Measurements from ENCODE around the gene SLC8A1. TPM values are rescaled to one million over a fixed set of nuclear protein-coding genes. Genes with fewer than 3 reads are reported as not detected.

Gene SLC8A1
- total and polyA plus RNA-seq, 2 donors (not counting 1 experiment from before 2014, with no cell fraction given): 0.07 to 0.20 TPM

DNA sequence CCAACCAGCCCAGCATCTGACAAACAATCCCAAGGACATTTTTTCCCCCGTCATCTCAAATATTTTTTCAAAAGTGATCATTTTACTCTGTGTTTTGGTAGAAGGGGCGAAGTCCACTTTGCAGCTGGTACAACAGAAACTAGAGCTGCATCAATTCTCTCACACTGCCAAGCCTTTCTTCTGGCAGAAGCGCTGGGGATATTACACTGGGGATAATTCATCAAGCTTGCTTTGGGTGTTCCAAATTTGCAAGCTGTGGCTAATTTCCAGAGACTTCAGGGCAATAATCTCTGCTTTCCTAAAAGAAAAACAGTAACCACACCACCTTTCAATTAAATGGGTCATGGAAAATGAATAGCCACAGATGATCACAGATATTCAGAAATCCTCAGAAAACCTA is 238.3 kb downstream of the SLC8A1 start:
- Histone ChIP-seq H4K20me1 (ENCODE audit: control insufficient read depth, insufficient read depth, low read length, poor library complexity, severe bottlenecking) (no peaks in the 10 kb centered on the region), H2AFZ (ENCODE audit: insufficient read depth, low read depth, low read length, poor library complexity, severe bottlenecking) (no peak overlapping the region), H3K9me3 (ENCODE audit: control extremely low read depth in 1 of 3, control insufficient read depth in 2 of 3, insufficient read depth in 1 of 3, low read length in 2 of 3) (no peaks in the 10 kb centered on the region), H3K27ac (ENCODE audit: low read length in 2 of 2) (no peak overlapping the region), H3K4me1 (ENCODE audit: control insufficient read depth in 2 of 2, insufficient read depth in 2 of 2, low read length in 2 of 2) (no peaks in the 10 kb centered on the region), H3K79me2 (ENCODE audit: control insufficient read depth, insufficient read depth, low read length) (no peaks in the 10 kb centered on the region), H3K9ac (ENCODE audit: low read length) (no peak overlapping the region), H3K36me3 (replicated peaks in 1 of 2; ENCODE audit: control extremely low read depth in 1 of 2, control insufficient read depth in 1 of 2, extremely low read depth in 1 of 2, insufficient read depth in 2 of 2, low read length in 1 of 2) (no peaks in the 10 kb centered on the region), H3K4me2 (replicated peaks; ENCODE audit: low read depth, low read length, poor library complexity, severe bottlenecking) (no peak overlapping the region), H3K4me3 (ENCODE audit: control extremely low read depth in 1 of 5, extremely low read depth in 1 of 5, insufficient read depth in 1 of 5, low read depth in 2 of 5, low read length in 4 of 5) (no peak overlapping the region), H3K27me3 (replicated peaks in 1 of 4; ENCODE audit: control extremely low read depth in 1 of 4, control insufficient read depth in 3 of 4, insufficient read depth in 4 of 4, low read length in 3 of 4) (no peaks in the 10 kb centered on the region)
- Mint-ChIP-seq H3K4me1 (peaks cover 5% of the 10 kb centered on the region), H3K27me3 (no peaks in the 10 kb centered on the region), H3K4me3 (no peak overlapping the region), H3K27ac (no peak overlapping the region), H3K9me3 (ENCODE audit: insufficient read depth) (no peaks in the 10 kb centered on the region)
- DNase-seq (no peak), ATAC-seq (ENCODE audit: low read depth) (no peak)
- intact Hi-C loops (cut with micrococcal nuclease): no loop called here
- ChIA-PET POLR2A (no interaction called here), CTCF (interaction anchor here (1.2 to 2.3 kb wide), 3 partner anchors 9 to 341 kb away, joined by 3 to 5 read pairs (median 5); no protein-coding TSS in a partner anchor)
- no peak for TF ChIP-seq CTCF (IDR thresholded peaks at IDR 0.05)
- TF ChIP-seq EZH2 (IDR thresholded peaks at IDR 0.05; ENCODE audit: borderline replicate concordance, insufficient read depth, low read depth, low read length, poor library complexity, severe bottlenecking): no peak
- WGBS (ENCODE audit: insufficient coverage): 100% methylated on average over 1 of the region's 3 CpGs

- intact Hi-C loops (cut with micrococcal nuclease): no loop called here
- H3K4me3 ChIP-seq (ENCODE audit: control extremely low read depth in 1 of 5, extremely low read depth in 1 of 5, insufficient read depth in 1 of 5, low read depth in 2 of 5, low read length in 4 of 5): no peak overlapping the region
- no peak overlapping the region for H3K9ac ChIP-seq (ENCODE audit: low read length)
- WGBS (ENCODE audit: insufficient coverage): no CpG with 5 or more reads among the region's 1 CpG
- H3K9me3 ChIP-seq (ENCODE audit: control extremely low read depth in 1 of 3, control insufficient read depth in 2 of 3, insufficient read depth in 1 of 3, low read length in 2 of 3): no peaks in the 10 kb centered on the region
- no peak overlapping the region for H3K27ac ChIP-seq (ENCODE audit: low read length in 2 of 2)
- Mint-ChIP-seq H3K4me3 (no peak overlapping the region), H3K27ac (no peak overlapping the region), H3K4me1 (peaks cover 5% of the 10 kb centered on the region), H3K27me3 (no peaks in the 10 kb centered on the region), H3K9me3 (ENCODE audit: insufficient read depth) (no peaks in the 10 kb centered on the region)
- no peak overlapping the region for H2AFZ ChIP-seq (ENCODE audit: insufficient read depth, low read depth, low read length, poor library complexity, severe bottlenecking)
- DNase-seq: no peak
- no peaks in the 10 kb centered on the region for H4K20me1 ChIP-seq (ENCODE audit: control insufficient read depth, insufficient read depth, low read length, poor library complexity, severe bottlenecking)
- H3K27me3 ChIP-seq (replicated peaks in 1 of 4; ENCODE audit: control extremely low read depth in 1 of 4, control insufficient read depth in 3 of 4, insufficient read depth in 4 of 4, low read length in 3 of 4): no peaks in the 10 kb centered on the region
- no peaks in the 10 kb centered on the region for H3K79me2 ChIP-seq (ENCODE audit: control insufficient read depth, insufficient read depth, low read length)
- no peak for TF ChIP-seq CTCF (IDR thresholded peaks at IDR 0.05)
- no peak for TF ChIP-seq EZH2 (IDR thresholded peaks at IDR 0.05; ENCODE audit: borderline replicate concordance, insufficient read depth, low read depth, low read length, poor library complexity, severe bottlenecking)
- no peak for ATAC-seq (ENCODE audit: low read depth)
- no peaks in the 10 kb centered on the region for H3K36me3 ChIP-seq (replicated peaks in 1 of 2; ENCODE audit: control extremely low read depth in 1 of 2, control insufficient read depth in 1 of 2, extremely low read depth in 1 of 2, insufficient read depth in 2 of 2, low read length in 1 of 2)
- CTCF ChIA-PET: interaction anchor here (1.2 to 2.3 kb wide), 3 partner anchors 8 to 342 kb away, joined by 3 to 5 read pairs (median 5); no protein-coding TSS in a partner anchor
- H3K4me1 ChIP-seq (ENCODE audit: control insufficient read depth in 2 of 2, insufficient read depth in 2 of 2, low read length in 2 of 2): no peaks in the 10 kb centered on the region
- POLR2A ChIA-PET: no interaction called here
- H3K4me2 ChIP-seq (replicated peaks; ENCODE audit: low read depth, low read length, poor library complexity, severe bottlenecking): no peak overlapping the region
Measured at GRCh38 chr2:40213071-40213470, 238.8 kb downstream of the SLC8A1 start.

Data from B cell (primary cell).